Esophagus muscularis mucosa (tissue), 4 donors: ENCODE data around the gene MESP2. TPM values are rescaled to one million over a fixed set of nuclear protein-coding genes. Genes with fewer than 3 reads are reported as not detected.

Experiments
- DNase-seq: peaks from one replicate; pipeline ENCODE4 v3.0.0-alpha.2; 2017; ENCODE audit errors: extremely low spot score
- H3K27ac ChIP-seq, 4 donors: fragments of 200-600 bp; sonication (generic); replicated peaks in 1 of 4; 1 replicate in 3 of 4; 2 replicates in 1 of 4; pipeline ENCODE4 v1.5.1; 2016 to 2019; ENCODE audit warnings: mild to moderate bottlenecking in 1 of 4
- H3K27me3 ChIP-seq, 4 donors: fragments of 200-600 bp; sonication (generic); one replicate each; pipeline versions ENCODE4 v1.5.1 to v1.6.0; 2016 to 2019
- H3K36me3 ChIP-seq, 4 donors: fragments of 200-600 bp; sonication (generic); one replicate each; pipeline ENCODE4 v1.5.1; 2016 to 2019
- H3K4me1 ChIP-seq, 4 donors: fragments of 200-600 bp; sonication (generic); one replicate each; pipeline ENCODE4 v1.5.1; 2016 to 2019
- H3K4me3 ChIP-seq, 4 donors: fragments of 200-600 bp; sonication (generic); 1 replicate in 2 of 4; 2 replicates in 2 of 4; pipeline ENCODE4 v1.5.1; 2016 to 2019; ENCODE audit warnings: mild to moderate bottlenecking in 4 of 4, moderate library complexity in 1 of 4
- H3K9me3 ChIP-seq, 4 donors: fragments of 200-600 bp; sonication (generic); 1 replicate in 3 of 4; 2 replicates in 1 of 4; pipeline ENCODE4 v1.5.1; 2016 to 2019
- CTCF ChIP-seq, 3 experiments: fragments of 200-600 bp in 2 of 3; fragments of 450-650 bp in 1 of 3; sonication (generic) in 2 of 3; IDR thresholded peaks; one replicate each; pipeline ENCODE4 v1.5.1; 2017 to 2019; ENCODE audit warnings: antibody characterized with exemption in 3 of 3, mild to moderate bottlenecking in 2 of 3, moderate library complexity in 1 of 3
- EP300 ChIP-seq: sonication (generic); formaldehyde crosslinking; IDR thresholded peaks from one replicate; pipeline ENCODE4 v1.6.1; 2017; ENCODE audit warnings: antibody characterized with exemption
- POLR2A ChIP-seq: fragments of 450-650 bp; IDR thresholded peaks from one replicate; pipeline ENCODE4 v1.6.1; 2017; ENCODE audit warnings: antibody characterized with exemption, moderate library complexity, mild to moderate bottlenecking, low read depth
- POLR2AphosphoS5 ChIP-seq, 2 donors: sonication (generic); formaldehyde crosslinking; IDR thresholded peaks; one replicate each; pipeline ENCODE4 v1.6.1; 2017; ENCODE audit warnings: antibody characterized with exemption in 2 of 2
- WGBS: methylation state at CpG from one replicate; pipeline ENCODE4 v1.1.5; 2018; 5-methylcytosine and 5-hydroxymethylcytosine counted together
- intact Hi-C: fragments of 100-400 bp; cut with DNase I; formaldehyde crosslinking; loops from one replicate; pipeline ENCODE4 v1.15.1; 2023
- total RNA-seq, 4 donors: library from RNA; depleted of rRNA; stranded (reverse); fragments of >200 nt; gene quantifications; one replicate each; pipeline versions ENCODE4 v1.1.0 to v1.2.1, GENCODE V29; 2016

The MESP2 gene
- total RNA-seq, 4 donors from 2014 or later: not detected

GRCh38 chr15:89740137-89740536 lies 36.0 kb upstream of the MESP2 start:
- WGBS: 8% methylated on average over 8 of the region's 8 CpGs
- no peaks in the 10 kb centered on the region for H3K27me3 ChIP-seq
- DNase-seq: no peak
- no peaks in the 10 kb centered on the region for H3K36me3 ChIP-seq
- H3K4me3 ChIP-seq: no peak overlapping the region
- H3K9me3 ChIP-seq: no peaks in the 10 kb centered on the region
- peaks cover 0 to 4% (median 2%) of the 10 kb centered on the region in 4 donors for H3K4me1 ChIP-seq
- TF ChIP-seq CTCF (IDR thresholded peaks at IDR 0.05): peak in 2 of 3 experiments; percentile 90 to 92
- no peak for TF ChIP-seq POLR2AphosphoS5 (IDR thresholded peaks at IDR 0.05)
- H3K27ac ChIP-seq: no peak overlapping the region
- intact Hi-C loops: no loop called here

GRCh38 chr15:89743011-89743410 lies 33.1 kb upstream of the MESP2 start:
- peaks cover 0 to 19% (median 0%) of the 10 kb centered on the region in 4 donors for H3K27me3 ChIP-seq
- WGBS: 88% methylated on average over 8 of the region's 8 CpGs
- H3K9me3 ChIP-seq: no peaks in the 10 kb centered on the region
- H3K36me3 ChIP-seq: no peaks in the 10 kb centered on the region
- H3K4me1 ChIP-seq: peaks cover 0 to 4% (median 2%) of the 10 kb centered on the region in 4 donors
- no peak overlapping the region for H3K4me3 ChIP-seq
- no peak overlapping the region for H3K27ac ChIP-seq
- TF ChIP-seq POLR2A (no peak), CTCF (IDR thresholded peaks at IDR 0.05) (no peak), POLR2AphosphoS5 (IDR thresholded peaks at IDR 0.05) (no peak), EP300 (no peak)
- intact Hi-C loops: no loop called here
- DNase-seq: no peak

GRCh38 chr15:89743594-89743993 lies 32.5 kb upstream of the MESP2 start:
- 83% methylated on average over 7 of the region's 8 CpGs for WGBS
- no peak for TF ChIP-seq CTCF (IDR thresholded peaks at IDR 0.05)
- TF ChIP-seq POLR2AphosphoS5 (IDR thresholded peaks at IDR 0.05): no peak
- TF ChIP-seq POLR2A: no peak
- TF ChIP-seq EP300: no peak
- Histone ChIP-seq H3K4me1 (peaks cover 0 to 4% (median 2%) of the 10 kb centered on the region in 4 donors), H3K4me3 (no peak overlapping the region), H3K27ac (no peak overlapping the region), H3K27me3 (peaks cover 0 to 19% (median 0%) of the 10 kb centered on the region in 4 donors), H3K36me3 (no peaks in the 10 kb centered on the region), H3K9me3 (no peaks in the 10 kb centered on the region)
- intact Hi-C loops: no loop called here
- DNase-seq: no peak

GRCh38 chr15:89745131-89745530 lies 31.0 kb upstream of the MESP2 start:
- TF ChIP-seq EP300: no peak
- TF ChIP-seq POLR2AphosphoS5 (IDR thresholded peaks at IDR 0.05): no peak
- no peak for TF ChIP-seq CTCF (IDR thresholded peaks at IDR 0.05)
- TF ChIP-seq POLR2A: no peak
- intact Hi-C loops: no loop called here
- H3K4me3 ChIP-seq: no peak overlapping the region
- no peaks in the 10 kb centered on the region for H3K9me3 ChIP-seq
- H3K27me3 ChIP-seq: peaks cover 0 to 19% (median 0%) of the 10 kb centered on the region in 4 donors
- 80% methylated on average over 10 of the region's 13 CpGs for WGBS
- H3K27ac ChIP-seq: no peak overlapping the region
- H3K36me3 ChIP-seq: no peaks in the 10 kb centered on the region
- DNase-seq: no peak
- peaks cover 3 to 9% (median 6%) of the 10 kb centered on the region in 4 donors for H3K4me1 ChIP-seq

- peaks cover 9 to 12% (median 11%) of the 10 kb centered on the region in 4 donors for H3K4me1 ChIP-seq
- H3K27ac ChIP-seq: no peak overlapping the region
- intact Hi-C loops: no loop called here
- no peaks in the 10 kb centered on the region for H3K9me3 ChIP-seq
- no peaks in the 10 kb centered on the region for H3K36me3 ChIP-seq
- H3K27me3 ChIP-seq: peaks cover 0 to 19% (median 0%) of the 10 kb centered on the region in 4 donors
- no peak for DNase-seq
- TF ChIP-seq EP300: no peak
- TF ChIP-seq POLR2AphosphoS5 (IDR thresholded peaks at IDR 0.05): no peak
- TF ChIP-seq CTCF (IDR thresholded peaks at IDR 0.05): no peak
- 80% methylated on average over 1 of the region's 1 CpG for WGBS
- H3K4me3 ChIP-seq: no peak overlapping the region
These were observed 30.4 kb upstream of the MESP2 start for GRCh38 chr15:89745768-89746167.
